Fibroblast of pulmonary artery (primary cell): ENCODE measurements around the gene PEMT.

Source experiments
- DNase-seq: peaks from one replicate; pipeline ENCODE4 v3.0.0-alpha.2; 2010; ENCODE audit warnings: low read depth
- H3K4me3 ChIP-seq: replicated peaks from 2 replicates; pipeline ENCODE4 v1.5.1; 2011; ENCODE audit warnings: low read depth, mild to moderate bottlenecking, control low read depth, low read length, moderate library complexity
- CTCF ChIP-seq: IDR thresholded peaks from 2 replicates; pipeline ENCODE4 v1.5.1; 2011; ENCODE audit warnings: mild to moderate bottlenecking, control low read depth, low read length, inconsistent platforms; ENCODE audit errors: missing control alignments

PEMT gene

GRCh38 chr17:17628388-17629008, 37.0 kb upstream of the PEMT start:
- TF ChIP-seq CTCF, result no peak
- DNase-seq, result no peak
- no peak overlapping the region for H3K4me3 ChIP-seq

GRCh38 chr17:17626840-17627239, 35.3 kb upstream of the PEMT start:
- DNase-seq, result no peak
- no peak for TF ChIP-seq CTCF
- H3K4me3 ChIP-seq, result no peak overlapping the region

GRCh38 chr17:17626151-17626805, 34.8 kb upstream of the PEMT start:
- no peak for DNase-seq
- H3K4me3 ChIP-seq, result no peak overlapping the region

GRCh38 chr17:17624741-17625140, 33.2 kb upstream of the PEMT start:
- no peak for DNase-seq
- no peak for TF ChIP-seq CTCF
- no peak overlapping the region for H3K4me3 ChIP-seq

More at GRCh38 chr17:17626151-17626805, 34.8 kb upstream of the PEMT start:
- TF ChIP-seq CTCF, result no peak

- TF ChIP-seq CTCF, result no peak
Observed at GRCh38 chr17:17623904-17624303, 32.4 kb upstream of the PEMT start.

GRCh38 chr17:17621254-17621653, 29.7 kb upstream of the PEMT start:
- no peak for DNase-seq
- H3K4me3 ChIP-seq, result no peak overlapping the region
- no peak for TF ChIP-seq CTCF

More at GRCh38 chr17:17623904-17624303, 32.4 kb upstream of the PEMT start:
- DNase-seq, result no peak
- no peak overlapping the region for H3K4me3 ChIP-seq

GRCh38 chr17:17613708-17614114, 22.2 kb upstream of the PEMT start:
- H3K4me3 ChIP-seq, result no peak overlapping the region
- peak; percentile 89 for TF ChIP-seq CTCF
- DNase-seq, result peak; percentile 81
